ENCODE measurements around the gene POLK.
"Not testable (repeated sequence)": the region's sequence is repeated elsewhere in the genome, so short reads cannot be mapped to it uniquely, and the experiment has no call there.

POLK gene

GRCh38 chr5:75601996-75602395 lies 90.3 kb downstream of the POLK start:
- TF ChIP-seq CTCF (IDR thresholded peaks at IDR 0.05; ENCODE audit: control insufficient read depth, extremely low read depth, insufficient read depth): no peak
- no peak for DNase-seq (ENCODE audit: low read depth)

GRCh38 chr5:75603371-75603770 lies 91.7 kb downstream of the POLK start:
- no peak for DNase-seq (ENCODE audit: low read depth)
- H3K4me3 ChIP-seq (ENCODE audit: low read depth, low read length): no peak overlapping the region
- TF ChIP-seq CTCF (IDR thresholded peaks at IDR 0.05; ENCODE audit: control insufficient read depth, extremely low read depth, insufficient read depth): no peak

More at GRCh38 chr5:75601996-75602395, 90.3 kb downstream of the POLK start:
- no peak overlapping the region for H3K4me3 ChIP-seq (ENCODE audit: low read depth, low read length)

GRCh38 chr5:75603821-75604220 lies 92.1 kb downstream of the POLK start:
- DNase-seq (ENCODE audit: low read depth): no peak
- no peak overlapping the region for H3K4me3 ChIP-seq (ENCODE audit: low read depth, low read length)
- TF ChIP-seq CTCF (IDR thresholded peaks at IDR 0.05; ENCODE audit: control insufficient read depth, extremely low read depth, insufficient read depth): no peak

GRCh38 chr5:75607341-75607740 lies 95.7 kb downstream of the POLK start:
- H3K4me3 ChIP-seq (ENCODE audit: low read depth, low read length); DNase-seq (ENCODE audit: low read depth): not testable (repeated sequence)

GRCh38 chr5:75608870-75609269 lies 97.2 kb downstream of the POLK start:
- TF ChIP-seq CTCF (IDR thresholded peaks at IDR 0.05; ENCODE audit: control insufficient read depth, extremely low read depth, insufficient read depth): no peak
- no peak overlapping the region for H3K4me3 ChIP-seq (ENCODE audit: low read depth, low read length)
- no peak for DNase-seq (ENCODE audit: low read depth)

- no peak overlapping the region for H3K4me3 ChIP-seq (ENCODE audit: low read depth, low read length)
- no peak for TF ChIP-seq CTCF (IDR thresholded peaks at IDR 0.05; ENCODE audit: control insufficient read depth, extremely low read depth, insufficient read depth)
- no peak for DNase-seq (ENCODE audit: low read depth)
Observed at GRCh38 chr5:75610201-75610600, 98.5 kb downstream of the POLK start.

GRCh38 chr5:75610859-75611310 lies 99.2 kb downstream of the POLK start:
- not testable (repeated sequence) for H3K4me3 ChIP-seq (ENCODE audit: low read depth, low read length); DNase-seq (ENCODE audit: low read depth)

- TF ChIP-seq CTCF (IDR thresholded peaks at IDR 0.05; ENCODE audit: control insufficient read depth, extremely low read depth, insufficient read depth): no peak
- H3K4me3 ChIP-seq (ENCODE audit: low read depth, low read length): no peak within 1 kb of the TSS
- DNase-seq (ENCODE audit: low read depth): no peak
Observed at GRCh38 chr5:75611311-75612225, 99.9 kb downstream of the POLK start, which contains the start of gene ANKDD1B. Gene ANKDD1B, plus strand, starts transcription at chr5:75611453. Its CDS starts 182 bp downstream, at chr5:75611635.

All from LNCaP clone FGC (cell line).